NCI-H748 (cell line): ENCODE results near the gene GIGYF1.

Experiments used
- DNase-seq: peaks from one replicate; lab custom pipeline; 2025; ENCODE audit not compliant: unreplicated experiment; lab: John Stamatoyannopoulos, UW

GIGYF1 gene

GRCh38 chr7:100640517-100641440 lies 53.3 kb downstream of the GIGYF1 start:
- no peak for DNase-seq

DNA sequence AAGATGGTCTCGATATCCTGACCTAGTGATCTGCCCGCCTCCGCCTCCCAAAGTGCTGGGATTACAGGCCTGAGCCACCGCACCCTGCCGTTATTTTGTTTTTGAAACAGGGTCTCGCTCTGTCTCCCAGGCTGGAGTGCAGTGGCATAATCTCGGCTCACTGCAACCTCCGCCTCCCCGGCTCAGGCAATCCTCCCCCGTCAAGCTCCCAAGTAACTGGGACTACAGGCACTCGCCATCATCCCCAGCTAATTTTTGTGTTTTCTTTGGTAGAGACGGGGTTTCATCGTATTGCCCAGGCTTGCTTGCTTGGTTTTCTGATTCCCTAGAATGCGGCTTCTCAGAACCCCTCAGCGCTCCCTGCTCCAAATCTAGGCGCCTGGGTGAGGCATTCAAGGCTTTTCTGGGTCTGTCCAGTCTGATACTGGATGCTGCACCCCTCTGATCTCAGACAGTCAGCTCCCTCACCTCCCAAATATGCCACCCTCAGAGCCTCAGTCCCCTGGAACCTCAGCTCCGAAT lies 54.0 kb downstream of the GIGYF1 start:
- DNase-seq: no peak

DNA sequence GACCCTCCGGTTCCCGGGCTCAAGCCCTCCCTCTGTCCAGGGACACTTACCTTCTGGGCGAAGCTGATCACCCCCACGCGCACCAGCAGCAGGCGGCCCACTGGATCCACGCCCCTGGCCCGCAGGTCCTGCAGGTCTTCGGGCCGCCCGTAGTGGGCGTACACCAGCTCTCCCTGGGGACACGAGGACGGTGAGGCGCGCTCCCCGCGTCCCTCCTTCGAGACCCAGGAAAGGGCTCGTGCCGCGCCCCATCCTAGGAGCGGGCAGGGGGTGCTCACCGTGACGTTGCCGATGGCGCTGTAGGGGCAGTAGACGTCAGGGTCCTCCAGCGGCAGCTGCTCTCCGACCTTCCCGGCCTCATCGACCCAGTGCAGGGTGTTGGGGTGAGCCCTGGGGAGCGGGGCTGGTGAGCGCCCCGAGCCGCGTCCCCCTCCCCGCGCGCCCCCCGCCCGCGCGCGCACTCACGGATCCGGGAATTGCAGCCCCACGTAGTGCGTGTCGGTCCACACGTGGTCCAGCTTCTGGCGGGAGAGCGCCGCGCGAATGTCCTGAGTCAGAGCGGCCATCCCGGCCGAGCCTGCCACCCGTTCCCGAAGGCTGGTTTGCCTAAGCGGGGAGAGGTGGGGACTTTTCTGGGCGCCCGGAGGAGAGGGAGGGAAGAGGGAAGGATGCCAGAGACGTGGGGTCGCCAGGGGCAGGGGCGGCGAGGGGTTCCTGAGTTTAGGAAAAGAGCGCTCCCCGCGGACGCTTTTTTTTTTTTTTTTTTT lies 60.9 kb downstream of the GIGYF1 start:
- peak; percentile 76 for DNase-seq

GRCh38 chr7:100630066-100630465 lies 64.0 kb downstream of the GIGYF1 start:
- no peak for DNase-seq
